ENCODE data around the gene MS4A10. TPM values are rescaled to one million over a fixed set of nuclear protein-coding genes. Genes with fewer than 3 reads are reported as not detected.

Gene MS4A10
- total and polyA plus RNA-seq, 2 experiments from 2014 or later, result not detected

- Mint-ChIP-seq H3K27me3 (ENCODE audit: insufficient read depth, low read depth, poor library complexity) (peaks cover 4% of the 10 kb centered on the region), H3K36me3 (ENCODE audit: low read depth) (peaks cover 3% of the 10 kb centered on the region; the same call in 2 of the 3 replicates), H3K4me3 (no peak overlapping the region), H3K27ac (no peak overlapping the region), H3K4me1 (no peaks in the 10 kb centered on the region), H3K9me3 (peaks cover 8% of the 10 kb centered on the region; the same call in 2 of the 3 replicates)
- Histone ChIP-seq H3F3A (replicated peaks; ENCODE audit: low read depth) (no peaks in the 10 kb centered on the region), H2AFZ (no peak overlapping the region), H4K20me1 (replicated peaks; ENCODE audit: insufficient read depth) (no peaks in the 10 kb centered on the region), H3K4me3 (no peak overlapping the region), H3K27ac (ENCODE audit: low read depth) (no peak overlapping the region), H3K27me3 (ENCODE audit: insufficient read depth) (no peaks in the 10 kb centered on the region), H3K9me2 (ENCODE audit: insufficient read depth) (no peaks in the 10 kb centered on the region; the same call in 1 of the 2 replicates), H3K36me3 (ENCODE audit: insufficient read depth) (no peaks in the 10 kb centered on the region), H3K79me2 (replicated peaks; ENCODE audit: insufficient read depth) (no peaks in the 10 kb centered on the region), H3K4me1 (ENCODE audit: insufficient read depth) (no peaks in the 10 kb centered on the region), H3K4me2 (no peak overlapping the region)
- TF ChIP-seq ETS1 (IDR thresholded peaks at IDR 0.05) (no peak), NANOG (IDR thresholded peaks at IDR 0.05; ENCODE audit: borderline replicate concordance) (no peak), CTCF (conservative IDR thresholded peaks at IDR 0.05; ENCODE audit: low read depth in 2 of 2) (no peak), REST (IDR thresholded peaks at IDR 0.05; ENCODE audit: unreplicated experiment) (no peak), POLR2AphosphoS5 (IDR thresholded peaks at IDR 0.05; ENCODE audit: low read depth) (no peak), JUNB (IDR thresholded peaks at IDR 0.05; ENCODE audit: unreplicated experiment) (no peak), ZNF114 (CRISPR knock-in tag; IDR thresholded peaks at IDR 0.05) (no peak), EZH2phosphoT487 (IDR thresholded peaks at IDR 0.05; ENCODE audit: unreplicated experiment) (no peak), STAT1 (IDR thresholded peaks at IDR 0.05; ENCODE audit: unreplicated experiment) (no peak)
- ATAC-seq (no peak), DNase-seq (ENCODE audit: low spot score) (no peak)
These were observed 751 bp downstream of the MS4A10 start for GRCh38 chr11:60785806-60786361.

Measured in GM23338 (cell line).